MG63 (cell line): ENCODE measurements around the gene C1QTNF1. TPM values are rescaled to one million over a fixed set of nuclear protein-coding genes. Genes with fewer than 3 reads are reported as not detected.

ENCODE experiments used
- DNase-seq: peaks from one replicate; pipeline ENCODE4 v3.0.0-alpha.2; 2020
- H3K27me3 ChIP-seq: fragments of 250-450 bp; sonication (Bioruptor Pico); 2 replicates; pipeline ENCODE4 v1.5.1; 2020; ENCODE audit warnings: mild to moderate bottlenecking, moderate library complexity
- H3K36me3 ChIP-seq: fragments of 250-450 bp; sonication (Bioruptor Pico); 2 replicates; pipeline ENCODE4 v1.5.1; 2020; ENCODE audit warnings: mild to moderate bottlenecking, moderate library complexity
- H3K4me3 ChIP-seq: fragments of 250-450 bp; sonication (Bioruptor Pico); 2 replicates; pipeline ENCODE4 v1.5.1; 2020; ENCODE audit warnings: mild to moderate bottlenecking, moderate library complexity
- H3K9me3 ChIP-seq: fragments of 250-450 bp; sonication (Bioruptor Pico); 2 replicates; pipeline ENCODE4 v1.5.1; 2020; ENCODE audit warnings: mild to moderate bottlenecking, moderate library complexity
- total RNA-seq: library from RNA; depleted of rRNA; stranded (reverse); fragments of >200 nt; shearing (Covaris generic); gene quantifications from 2 replicates; pipeline ENCODE4 v1.2.3, GENCODE V29; 2014; ENCODE audit warnings: low replicate concordance; rRNA removed

Gene C1QTNF1
- 23.1 and 38.4 TPM in 2 replicates for total RNA-seq

- Histone ChIP-seq H3K27me3 (no peaks in the 10 kb centered on the region; the same call in 1 of the 2 replicates), H3K9me3 (no peaks in the 10 kb centered on the region), H3K36me3 (no peaks in the 10 kb centered on the region), H3K4me3 (peak within 1 kb of the TSS; percentile 61)
- DNase-seq: peak; percentile 62
Observed at GRCh38 chr17:79023886-79024771, at the start of gene C1QTNF1. C1QTNF1 (plus strand) TSS chr17:79024169; CDS start chr17:79043969, 19,800 bp downstream.

- H3K4me3 ChIP-seq: no peak overlapping the region
- no peaks in the 10 kb centered on the region for H3K9me3 ChIP-seq
- H3K27me3 ChIP-seq: no peaks in the 10 kb centered on the region
- H3K36me3 ChIP-seq: peaks cover 69% of the 10 kb centered on the region
- no peak for DNase-seq
Observed at GRCh38 chr17:78974635-78975591, 49.1 kb upstream of the C1QTNF1 start.

DNA sequence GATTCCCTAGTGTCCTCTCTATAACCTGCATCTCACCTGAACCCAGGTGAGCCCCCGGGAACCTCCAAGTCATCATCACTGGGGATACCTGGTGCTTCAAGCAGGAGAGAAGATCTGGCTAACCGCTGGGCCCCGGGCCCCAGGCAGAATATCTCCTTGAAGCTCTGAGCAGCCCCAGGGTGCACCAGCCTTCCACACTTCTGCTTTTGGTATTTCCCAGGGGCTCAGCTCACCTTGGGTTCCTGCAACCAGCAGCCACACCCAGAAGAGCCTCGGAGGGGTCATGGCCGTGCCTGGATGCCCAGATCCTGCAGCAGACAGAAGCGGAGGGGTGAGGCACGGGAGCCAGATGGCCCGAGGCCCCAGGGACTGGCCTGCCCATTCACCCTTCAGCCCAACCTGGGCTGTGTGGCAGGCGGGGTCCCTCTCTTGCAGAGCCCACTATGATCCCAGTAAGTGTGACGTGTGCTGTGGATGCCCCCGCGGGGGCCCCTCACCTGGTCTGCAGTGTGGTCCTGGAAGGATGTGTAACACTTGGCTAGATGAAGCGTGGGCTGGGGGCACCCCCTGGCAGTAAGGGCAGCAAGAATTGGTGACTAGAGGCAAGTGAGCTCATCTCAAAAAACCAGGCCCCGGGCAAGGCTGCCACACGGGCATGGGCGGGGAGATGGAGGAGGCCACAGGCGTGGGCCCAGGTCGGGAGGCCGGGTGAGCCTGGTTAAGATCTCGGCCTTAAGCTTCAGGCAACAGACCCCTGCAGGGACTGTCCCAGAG lies 46.9 kb upstream of the C1QTNF1 start:
- H3K4me3 ChIP-seq: no peak overlapping the region
- no peak for DNase-seq
- H3K36me3 ChIP-seq: peaks cover 47% of the 10 kb centered on the region
- no peaks in the 10 kb centered on the region for H3K9me3 ChIP-seq
- H3K27me3 ChIP-seq: no peaks in the 10 kb centered on the region

GRCh38 chr17:78977681-78977943 lies 46.4 kb upstream of the C1QTNF1 start:
- Histone ChIP-seq H3K4me3 (no peak overlapping the region), H3K36me3 (peaks cover 44% of the 10 kb centered on the region), H3K9me3 (no peaks in the 10 kb centered on the region), H3K27me3 (no peaks in the 10 kb centered on the region)
- DNase-seq: no peak

DNA sequence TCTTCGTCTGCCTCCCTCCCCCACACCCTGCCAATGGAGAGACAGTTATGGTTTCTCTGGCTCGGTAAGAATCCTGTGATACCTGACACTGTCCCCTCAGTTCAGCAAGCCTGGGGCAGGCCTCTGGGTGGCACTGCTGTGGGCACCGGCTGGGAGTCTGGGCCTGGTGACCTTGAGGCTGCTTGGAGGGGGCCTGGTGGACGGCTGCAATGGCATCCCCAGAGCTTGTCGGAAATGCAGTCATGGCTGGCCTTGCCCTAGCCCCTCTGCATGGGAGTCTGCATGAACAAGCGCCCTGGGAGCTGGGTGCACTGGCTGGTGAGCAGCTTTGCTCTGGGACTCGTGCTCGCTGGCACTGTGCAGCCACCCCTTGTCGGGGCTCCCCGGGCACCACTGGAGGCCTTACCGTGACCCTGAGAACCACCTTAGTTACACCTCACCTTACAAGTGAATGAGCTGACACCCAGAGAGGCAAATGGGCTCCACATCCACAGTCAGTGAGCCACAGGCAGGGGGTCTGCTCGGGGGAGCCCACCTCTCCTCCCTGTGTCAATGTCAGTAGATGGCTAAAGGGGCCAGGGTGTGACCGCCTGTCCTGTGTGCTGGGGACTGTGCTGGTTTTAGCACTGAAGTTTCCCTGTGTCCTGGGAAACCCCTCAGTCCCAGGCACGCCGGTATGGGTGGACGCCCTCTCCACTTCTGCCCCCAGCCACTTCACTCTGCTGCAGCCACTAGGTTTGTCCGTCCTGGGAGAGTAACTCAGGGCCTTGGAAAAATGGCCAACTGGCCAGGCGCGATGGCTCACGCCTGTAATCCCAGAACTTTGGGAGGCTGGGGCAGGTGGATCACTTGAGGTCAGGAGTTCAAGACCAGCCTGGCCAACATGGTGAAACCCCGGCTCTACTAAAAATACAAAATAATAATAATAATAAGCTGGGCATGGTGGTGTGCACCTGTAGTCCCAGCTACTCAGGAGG lies 45.7 kb upstream of the C1QTNF1 start:
- peaks cover 44% of the 10 kb centered on the region for H3K36me3 ChIP-seq
- H3K27me3 ChIP-seq: no peaks in the 10 kb centered on the region
- peak overlapping the region; percentile 63 for H3K4me3 ChIP-seq
- no peak for DNase-seq
- no peaks in the 10 kb centered on the region for H3K9me3 ChIP-seq

- no peaks in the 10 kb centered on the region for H3K9me3 ChIP-seq
- H3K27me3 ChIP-seq: no peaks in the 10 kb centered on the region
- H3K36me3 ChIP-seq: peaks cover 34% of the 10 kb centered on the region
- peak within 1 kb of the TSS; percentile 63 for H3K4me3 ChIP-seq
- DNase-seq: peak; percentile 94
Observed at GRCh38 chr17:78979780-78980623, 44.0 kb upstream of the C1QTNF1 start, which contains the start of gene LGALS3BP. LGALS3BP (minus strand) TSS chr17:78979923; CDS start chr17:78977191, 2,732 bp downstream.

DNA sequence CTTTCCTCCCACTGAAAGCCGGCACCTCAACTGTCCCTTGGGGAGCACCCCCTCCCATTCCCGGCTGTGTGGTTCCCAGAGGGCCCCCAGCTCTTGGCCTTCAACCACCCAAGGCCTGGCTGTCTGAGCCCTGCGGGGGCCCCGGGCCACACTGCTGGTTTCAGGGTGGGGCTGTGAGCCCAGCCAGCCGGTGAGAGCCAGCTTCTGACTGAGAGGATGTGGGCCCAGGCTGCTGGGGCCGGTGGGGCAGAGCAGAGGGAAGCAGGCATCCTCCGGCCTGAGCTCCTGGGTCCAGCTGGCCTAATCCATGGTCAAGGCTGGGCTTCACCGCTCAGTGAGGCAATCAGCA lies 43.4 kb upstream of the C1QTNF1 start:
- DNase-seq: no peak

DNA sequence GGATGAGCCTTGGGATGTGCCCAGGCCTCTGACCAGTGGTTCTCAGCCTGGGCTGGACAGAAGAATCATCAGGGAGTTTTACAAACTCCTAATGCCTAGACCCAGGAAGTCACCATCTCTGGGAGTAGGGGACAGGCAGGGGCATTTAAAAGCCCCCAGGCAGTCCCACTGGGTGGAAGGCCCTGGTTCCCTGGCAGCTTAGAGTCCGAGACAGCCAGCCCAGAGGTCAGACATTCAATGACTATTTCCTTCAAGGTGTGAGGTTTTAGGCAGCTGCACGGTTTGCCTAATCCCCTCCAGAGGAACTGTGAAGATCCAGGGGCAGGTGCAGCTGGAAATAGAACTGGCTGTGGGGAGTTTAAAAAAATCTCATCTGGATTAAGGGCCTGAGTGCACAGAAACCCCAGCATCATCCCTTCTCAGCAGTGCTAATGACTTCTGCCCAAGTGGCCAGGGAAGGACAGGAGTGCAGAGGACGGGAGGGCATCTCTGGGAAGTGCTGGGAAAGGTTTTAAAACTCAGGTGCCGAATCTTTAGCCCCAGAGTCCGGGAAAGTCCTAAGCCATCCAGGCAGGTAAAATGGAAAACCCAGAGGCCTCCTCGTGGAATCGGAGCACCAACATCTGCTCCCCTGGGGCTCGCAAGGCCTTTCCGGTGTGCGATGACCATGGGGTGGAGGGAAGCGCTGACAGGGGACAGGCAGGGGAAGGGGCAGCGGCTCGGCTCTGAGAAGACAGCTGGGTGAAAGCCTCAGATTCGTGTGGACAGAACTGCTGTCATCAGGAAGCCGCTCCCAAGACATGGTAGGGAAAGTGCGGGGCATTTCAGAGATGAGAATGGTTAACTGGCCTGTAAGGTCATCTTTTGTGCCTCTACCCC lies 42.7 kb upstream of the C1QTNF1 start:
- H3K27me3 ChIP-seq: no peaks in the 10 kb centered on the region
- H3K36me3 ChIP-seq: peaks cover 24% of the 10 kb centered on the region
- no peaks in the 10 kb centered on the region for H3K9me3 ChIP-seq
- no peak for DNase-seq
- no peak overlapping the region for H3K4me3 ChIP-seq

More for the DNA sequence above, 43.4 kb upstream of the C1QTNF1 start:
- Histone ChIP-seq H3K36me3 (peaks cover 30% of the 10 kb centered on the region), H3K9me3 (no peaks in the 10 kb centered on the region), H3K4me3 (no peak overlapping the region), H3K27me3 (no peaks in the 10 kb centered on the region)

DNA sequence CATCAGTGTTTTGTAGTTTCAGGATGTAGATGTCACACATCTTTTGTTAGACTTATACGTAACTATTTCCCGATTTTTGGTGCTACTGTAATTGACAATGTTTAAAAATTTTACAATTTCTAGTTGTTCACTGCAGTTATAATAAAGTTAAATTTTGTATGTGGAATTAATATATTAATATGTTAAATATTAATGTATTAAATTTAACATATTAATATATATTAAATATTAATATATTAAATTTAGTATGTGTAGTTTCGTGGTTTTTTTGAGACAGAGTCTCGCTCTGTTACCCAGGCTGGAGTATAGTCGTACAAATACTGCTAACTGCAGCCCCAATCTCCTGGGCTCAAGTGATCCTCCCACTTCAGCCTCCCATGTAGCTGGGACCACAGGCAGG lies 38.6 kb upstream of the C1QTNF1 start:
- H3K27me3 ChIP-seq: no peaks in the 10 kb centered on the region
- DNase-seq: no peak
- H3K4me3 ChIP-seq: no peak overlapping the region
- H3K36me3 ChIP-seq: peaks cover 6% of the 10 kb centered on the region
- H3K9me3 ChIP-seq: no peaks in the 10 kb centered on the region

- no peak for DNase-seq
- Histone ChIP-seq H3K4me3 (no peak overlapping the region), H3K27me3 (no peaks in the 10 kb centered on the region), H3K36me3 (peaks cover 13% of the 10 kb centered on the region), H3K9me3 (no peaks in the 10 kb centered on the region)
Observed at GRCh38 chr17:78986048-78986648, 37.8 kb upstream of the C1QTNF1 start.

GRCh38 chr17:78986649-78987328 lies 37.2 kb upstream of the C1QTNF1 start:
- H3K4me3 ChIP-seq: peak overlapping the region; percentile 25
- peaks cover 19% of the 10 kb centered on the region for H3K36me3 ChIP-seq
- no peaks in the 10 kb centered on the region for H3K27me3 ChIP-seq
- DNase-seq: no peak
- H3K9me3 ChIP-seq: no peaks in the 10 kb centered on the region

DNA sequence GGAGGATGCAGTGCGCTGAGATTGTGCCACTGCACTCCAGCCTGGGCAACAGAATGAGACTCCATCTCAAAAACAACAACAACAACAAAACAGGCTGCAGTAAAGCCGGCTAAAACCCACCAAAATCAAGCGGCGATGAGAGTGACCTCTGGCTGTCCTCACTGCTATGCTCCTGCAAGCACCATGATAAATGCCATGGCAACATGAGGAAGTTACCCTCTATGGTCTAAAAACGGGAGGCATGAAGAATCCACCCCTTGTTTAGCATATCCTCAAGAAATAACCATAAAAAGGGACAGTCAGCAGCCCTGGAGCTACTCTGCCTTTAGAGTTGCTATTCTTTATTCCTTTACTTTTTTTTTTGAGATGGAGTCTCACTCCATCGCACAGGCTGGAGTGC lies 35.8 kb upstream of the C1QTNF1 start:
- no peak for DNase-seq
- Histone ChIP-seq H3K36me3 (peaks cover 30% of the 10 kb centered on the region), H3K27me3 (no peaks in the 10 kb centered on the region), H3K9me3 (no peaks in the 10 kb centered on the region), H3K4me3 (no peak overlapping the region)

DNA sequence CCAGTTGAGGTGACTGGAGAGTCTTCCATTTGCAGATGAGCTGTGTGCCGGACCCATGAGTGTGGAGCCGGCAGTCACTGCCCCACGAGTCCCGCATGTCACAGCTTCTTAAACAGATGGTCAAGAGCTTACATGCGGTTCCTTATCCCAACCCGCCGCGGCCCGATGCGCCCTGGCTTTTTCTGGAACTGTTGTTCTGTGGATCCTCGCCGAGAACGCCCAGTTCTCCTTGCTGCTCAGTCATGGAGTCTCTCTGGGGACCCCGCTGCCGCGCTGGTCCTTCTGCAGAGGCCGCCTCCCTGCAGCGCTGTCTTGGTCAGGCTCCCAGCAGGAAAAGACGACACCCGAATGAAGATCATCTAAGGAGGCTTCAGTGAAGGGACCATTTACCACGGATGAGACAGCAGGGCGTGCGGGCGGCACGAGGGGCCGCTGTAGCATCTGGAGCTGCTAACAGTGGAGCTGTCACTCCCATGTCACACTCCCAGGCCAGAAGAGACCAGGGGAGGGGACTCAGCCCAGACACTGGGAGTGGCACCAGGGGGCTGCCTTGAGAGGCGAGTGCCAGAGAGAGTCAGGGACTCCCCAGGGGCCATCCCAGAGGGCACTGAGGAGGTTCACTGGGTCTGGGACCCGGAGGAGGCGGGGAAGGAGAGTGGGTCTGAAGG lies 33.5 kb upstream of the C1QTNF1 start:
- no peak overlapping the region for H3K4me3 ChIP-seq
- H3K27me3 ChIP-seq: no peaks in the 10 kb centered on the region
- H3K36me3 ChIP-seq: peaks cover 45% of the 10 kb centered on the region
- DNase-seq: no peak
- H3K9me3 ChIP-seq: no peaks in the 10 kb centered on the region
